GM12892 (cell line): Measurements from ENCODE around the gene ZBTB7A.

Source experiments
- DNase-seq: peaks from one replicate; pipeline ENCODE4 v3.0.0; 2011; ENCODE audit not compliant: insufficient read length
- FAIRE-seq: peaks from 2 replicates; lab custom pipeline; 2011; peaks lifted over from hg19 to GRCh38; lab: Jason Lieb, UNC
- POLR2A ChIP-seq: IDR thresholded peaks from 2 replicates; pipeline ENCODE4 v1.6.1; 2011; ENCODE audit warnings: low read depth, low read length, control low read depth
- POLR2AphosphoS5 ChIP-seq: IDR thresholded peaks from 2 replicates; pipeline ENCODE4 v1.6.1; 2011; ENCODE audit warnings: low read depth, low read length, control low read depth
- TAF1 ChIP-seq: IDR thresholded peaks from 2 replicates; pipeline ENCODE4 v1.6.1; 2011; ENCODE audit warnings: low read depth, mild to moderate bottlenecking, control low read depth, low read length, borderline replicate concordance

The ZBTB7A gene

DNA sequence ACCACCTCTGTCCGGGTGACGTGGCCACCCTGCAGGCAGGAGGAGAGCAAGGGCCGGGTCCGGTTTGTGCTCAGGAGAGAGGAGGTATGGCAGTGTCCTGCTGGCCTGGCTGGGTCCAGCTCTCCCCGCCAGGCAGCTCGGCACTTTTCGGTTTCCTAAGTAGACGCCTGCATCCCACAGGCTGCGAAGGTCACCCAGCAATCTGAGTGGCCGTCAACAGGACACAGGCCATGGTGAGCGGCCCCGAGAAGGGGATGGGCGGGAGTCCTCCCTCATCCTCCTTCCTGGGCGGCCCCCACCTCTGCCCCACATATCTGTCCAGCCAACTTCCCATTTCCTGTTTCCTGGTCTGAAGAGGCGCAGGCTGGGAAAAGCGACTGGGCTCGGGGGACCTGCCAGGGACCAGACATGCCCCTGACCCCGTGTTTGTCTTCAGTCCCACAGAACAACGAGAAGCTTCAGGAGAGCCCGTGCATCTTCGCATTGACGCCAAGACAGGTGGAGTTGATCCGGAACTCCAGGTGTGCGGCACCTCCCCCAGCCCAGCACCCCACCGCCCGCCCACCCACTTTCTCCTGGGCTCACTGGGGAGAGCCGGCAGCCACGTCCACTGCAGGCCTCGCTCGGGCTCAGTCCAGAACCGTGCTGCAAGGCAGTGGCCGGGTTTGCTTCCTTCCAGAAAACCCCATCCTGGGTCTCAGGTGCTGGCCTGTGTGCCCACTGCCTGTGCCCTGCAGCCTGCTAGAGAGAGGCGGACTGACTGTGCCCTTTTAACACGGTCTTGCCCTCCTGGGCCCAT is 42.9 kb downstream of the ZBTB7A start:
- DNase-seq = no peak
- no peak for TF ChIP-seq POLR2AphosphoS5
- TF ChIP-seq POLR2A = no peak
- no peak for TF ChIP-seq TAF1
- FAIRE-seq = no peak

DNA sequence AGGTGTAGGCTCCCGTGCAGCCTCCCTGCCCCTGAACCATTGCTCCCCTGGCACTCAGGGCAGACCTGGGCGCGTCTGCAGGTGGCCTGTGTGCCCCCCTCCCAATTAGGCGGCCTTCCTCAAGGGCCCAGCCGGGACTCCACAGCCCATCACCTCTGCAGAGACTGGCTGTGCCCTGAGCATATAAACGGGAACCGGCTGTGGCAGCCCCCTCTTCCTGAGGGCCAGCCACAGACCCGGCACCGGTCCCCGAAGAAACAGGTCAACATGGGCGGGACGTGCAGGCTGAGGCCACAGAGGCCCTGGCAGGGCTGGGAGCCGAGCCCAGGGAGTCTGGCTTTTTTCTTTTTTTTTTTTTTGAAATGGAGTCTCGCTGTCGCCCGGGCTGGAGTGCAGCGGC is 47.1 kb downstream of the ZBTB7A start:
- FAIRE-seq = no peak
- no peak for TF ChIP-seq POLR2A
- TF ChIP-seq POLR2AphosphoS5 = no peak
- TF ChIP-seq TAF1 = no peak
- no peak for DNase-seq

DNA sequence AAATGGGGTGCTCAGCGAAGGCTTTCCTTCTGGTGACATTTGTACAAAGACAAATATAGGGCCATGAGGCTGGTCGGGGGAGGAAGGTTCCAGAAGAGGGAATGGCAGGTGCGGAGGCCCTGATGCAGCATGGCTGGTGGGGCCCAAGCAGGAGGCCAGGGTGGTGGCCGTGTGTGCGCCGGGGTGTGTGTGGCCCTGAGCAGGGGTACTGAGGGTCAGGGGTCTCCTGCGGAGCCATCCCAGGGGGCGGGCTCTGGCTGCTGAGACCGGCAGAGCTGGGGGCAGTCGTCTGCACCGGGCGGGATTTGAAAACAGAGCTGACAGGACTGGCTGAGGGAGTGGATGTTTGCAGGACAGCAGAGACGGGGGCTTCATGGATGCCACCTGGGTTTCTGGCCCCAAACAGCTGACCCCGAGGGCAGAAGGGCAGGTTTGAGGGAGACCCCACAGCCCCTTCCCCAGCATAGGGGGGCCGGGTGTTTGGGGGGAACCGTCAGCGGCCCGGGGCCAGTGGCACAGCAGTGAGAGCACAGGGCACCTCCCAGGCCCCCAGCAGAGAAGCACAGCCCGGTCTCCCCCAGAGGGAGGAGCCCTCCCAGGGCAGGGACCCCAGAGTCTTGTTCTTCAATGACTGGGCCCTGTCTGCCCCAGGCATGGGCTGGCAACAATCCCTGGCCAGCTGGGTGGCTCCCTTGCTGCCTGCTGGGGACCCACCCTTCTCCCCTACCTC is 47.8 kb downstream of the ZBTB7A start:
- TF ChIP-seq POLR2A = no peak
- TF ChIP-seq TAF1 = no peak
- TF ChIP-seq POLR2AphosphoS5 = no peak
- FAIRE-seq (no peak), DNase-seq (no peak)

DNA sequence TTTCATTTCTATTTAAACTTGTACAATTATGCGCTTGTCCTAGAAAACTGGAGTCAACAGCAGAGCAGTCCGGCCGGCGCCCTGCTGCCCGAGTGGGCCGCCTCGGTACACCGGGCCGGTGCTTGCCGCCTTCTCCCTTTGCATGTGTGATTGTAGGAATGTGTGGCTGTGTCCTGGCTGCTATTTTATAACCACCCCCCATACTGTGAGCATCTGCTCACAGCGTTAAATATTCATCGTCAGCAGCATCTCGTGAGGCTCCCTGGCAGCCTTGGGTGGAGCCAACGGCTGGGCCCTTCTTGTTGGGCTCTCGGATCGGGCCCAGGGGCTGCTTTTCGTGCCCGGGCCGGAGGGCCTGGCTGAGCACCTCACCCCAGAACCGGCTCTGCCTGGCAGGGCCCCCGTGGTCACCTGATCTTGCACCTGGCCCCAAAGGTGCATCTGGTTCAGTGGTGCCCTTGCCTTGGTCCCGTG is 48.5 kb downstream of the ZBTB7A start:
- no peak for DNase-seq
- FAIRE-seq = no peak
- no peak for TF ChIP-seq TAF1

DNA sequence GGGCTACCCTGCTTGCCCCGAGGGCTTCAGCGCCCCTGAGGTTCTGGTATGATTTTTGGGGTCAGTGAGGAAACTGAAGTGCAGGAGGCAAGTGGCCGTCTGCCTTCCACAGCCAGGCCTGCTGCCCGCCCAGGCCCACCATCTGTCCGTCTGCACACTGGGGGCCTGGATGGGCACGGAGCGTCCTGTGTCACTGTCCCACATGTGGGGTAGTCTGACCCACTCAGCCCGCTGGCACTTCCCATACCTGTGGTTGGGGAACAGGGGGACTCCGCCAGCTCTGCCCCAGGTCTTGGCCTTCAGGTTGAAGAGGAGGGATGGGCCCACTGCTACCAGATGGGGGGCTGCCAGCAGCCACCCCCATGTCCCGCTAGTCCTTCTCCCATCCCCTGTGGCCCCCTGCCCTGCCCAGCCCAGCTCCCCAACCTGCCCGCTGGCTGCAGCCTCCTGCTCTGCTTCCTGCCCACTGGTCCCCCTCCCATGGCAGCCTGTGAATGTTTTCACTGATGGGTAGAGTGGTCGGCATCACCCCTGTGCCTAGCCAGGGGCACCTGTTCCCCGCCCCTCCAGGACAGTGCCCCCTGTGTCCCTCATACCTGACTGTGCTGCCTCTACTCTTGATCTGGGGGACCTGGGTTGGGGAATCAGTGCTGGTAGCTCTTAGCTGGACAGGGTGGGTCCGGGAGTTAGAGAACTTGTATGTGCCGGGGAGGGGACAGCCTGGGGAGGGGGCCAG is 49.6 kb downstream of the ZBTB7A start:
- TF ChIP-seq POLR2AphosphoS5 = no peak
- no peak for FAIRE-seq
- DNase-seq = no peak

DNA sequence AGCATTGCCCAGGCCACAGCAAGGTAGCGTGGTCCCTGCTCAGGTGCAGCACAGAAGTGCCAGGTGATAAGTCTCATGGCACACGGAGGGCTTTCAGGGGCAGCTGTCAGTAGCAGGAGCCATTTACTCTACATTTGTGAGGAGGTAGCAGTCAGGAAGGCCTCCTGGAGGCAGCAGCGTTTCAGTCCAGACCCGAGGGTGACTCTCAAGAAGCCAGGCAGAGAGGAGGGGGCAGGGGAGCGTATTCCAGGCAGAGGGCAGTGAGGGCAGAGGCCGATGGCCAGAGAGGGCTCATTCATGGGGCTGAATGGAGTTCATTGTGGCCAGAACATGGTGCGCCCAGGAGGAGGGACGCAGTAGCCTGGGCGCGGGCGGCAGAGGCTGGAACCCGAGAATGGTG is 50.2 kb downstream of the ZBTB7A start:
- no peak for DNase-seq
- no peak for FAIRE-seq
- no peak for TF ChIP-seq POLR2A
- TF ChIP-seq TAF1 = no peak
- TF ChIP-seq POLR2AphosphoS5 = no peak

DNA sequence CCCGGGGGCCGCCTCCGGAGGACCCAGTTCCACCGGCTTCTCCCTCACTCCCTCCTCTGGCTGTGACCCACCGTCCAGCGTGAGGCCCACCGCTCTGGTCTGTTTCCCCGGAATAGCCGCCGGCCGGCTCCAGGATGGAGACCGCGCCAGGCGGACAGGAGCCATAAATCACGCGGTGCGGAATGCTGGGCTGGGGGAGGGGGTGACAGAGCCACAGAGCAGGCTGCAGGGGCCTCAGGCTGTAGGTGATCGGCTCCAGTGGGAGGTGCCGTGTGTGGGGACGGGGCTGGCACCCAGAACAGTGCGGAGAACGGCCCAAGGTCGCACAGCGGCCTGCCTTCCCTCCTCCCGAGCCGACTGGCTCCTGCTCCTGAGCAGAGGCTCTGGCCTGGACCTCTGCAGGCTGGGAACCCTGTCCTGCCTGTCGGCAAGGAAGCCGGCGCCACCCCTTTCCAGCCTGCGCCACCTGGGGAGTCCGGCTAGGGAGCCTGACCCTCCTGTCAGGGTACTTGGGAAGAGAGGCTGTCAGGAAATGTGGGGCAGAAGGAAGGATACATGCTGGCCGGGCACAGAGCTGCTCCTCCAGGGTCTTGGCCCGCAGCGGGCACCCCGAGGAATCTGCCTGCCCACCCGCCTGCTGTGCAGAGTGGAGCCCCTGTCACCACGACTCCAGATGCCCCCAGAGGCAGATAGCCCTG is 50.8 kb downstream of the ZBTB7A start:
- DNase-seq (no peak), FAIRE-seq (no peak)
- no peak for TF ChIP-seq POLR2AphosphoS5
- no peak for TF ChIP-seq POLR2A
- TF ChIP-seq TAF1 = no peak

DNA sequence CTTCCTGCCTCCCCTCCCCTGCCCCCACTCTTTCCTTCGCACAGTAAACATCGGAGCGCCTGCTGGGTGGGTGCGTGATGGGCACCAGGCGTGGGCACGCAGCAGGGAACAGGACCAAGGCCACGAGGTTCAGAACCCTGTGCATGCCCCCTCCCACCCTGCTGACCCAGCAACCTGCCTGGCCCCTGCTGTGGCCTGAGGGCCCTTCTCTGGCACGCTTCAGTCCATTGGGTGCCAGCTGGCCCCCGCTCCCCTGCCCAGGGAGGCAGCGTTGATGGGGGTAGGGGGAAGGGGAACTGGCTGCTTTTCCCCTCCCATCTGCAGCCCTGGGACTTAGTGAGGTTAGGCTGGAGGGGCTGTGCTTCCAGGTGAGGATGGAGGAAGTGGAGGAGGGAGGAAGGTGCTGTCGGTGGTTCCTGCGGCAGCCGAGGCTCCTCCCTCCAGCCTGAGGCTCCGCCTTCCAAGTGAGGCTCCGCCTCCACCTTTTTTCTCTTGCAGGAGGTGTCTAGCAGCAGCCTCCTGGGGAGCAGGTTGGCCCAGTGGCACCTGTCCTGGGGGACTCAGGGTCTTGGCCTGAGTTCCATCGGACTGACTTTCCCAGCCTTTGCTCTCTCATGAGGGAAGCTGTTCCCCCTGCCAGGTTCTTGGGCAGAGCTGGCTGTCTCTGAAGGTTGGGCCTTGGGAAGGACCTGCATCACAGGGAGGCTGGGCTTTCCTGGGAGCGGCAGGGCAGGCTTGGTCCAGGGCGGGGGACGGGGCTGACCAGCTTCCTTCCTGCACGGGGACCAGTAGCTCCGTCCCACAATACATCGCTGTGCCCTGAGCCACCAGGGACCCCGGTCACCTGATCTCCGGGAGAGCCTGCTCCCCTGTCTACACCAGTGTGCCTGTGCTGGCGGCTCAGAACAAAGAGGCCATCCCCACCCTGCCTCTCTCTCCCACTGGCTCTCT is 51.9 kb downstream of the ZBTB7A start:
- TF ChIP-seq POLR2A (no peak), POLR2AphosphoS5 (no peak), TAF1 (no peak)
- FAIRE-seq = no peak
- no peak for DNase-seq

DNA sequence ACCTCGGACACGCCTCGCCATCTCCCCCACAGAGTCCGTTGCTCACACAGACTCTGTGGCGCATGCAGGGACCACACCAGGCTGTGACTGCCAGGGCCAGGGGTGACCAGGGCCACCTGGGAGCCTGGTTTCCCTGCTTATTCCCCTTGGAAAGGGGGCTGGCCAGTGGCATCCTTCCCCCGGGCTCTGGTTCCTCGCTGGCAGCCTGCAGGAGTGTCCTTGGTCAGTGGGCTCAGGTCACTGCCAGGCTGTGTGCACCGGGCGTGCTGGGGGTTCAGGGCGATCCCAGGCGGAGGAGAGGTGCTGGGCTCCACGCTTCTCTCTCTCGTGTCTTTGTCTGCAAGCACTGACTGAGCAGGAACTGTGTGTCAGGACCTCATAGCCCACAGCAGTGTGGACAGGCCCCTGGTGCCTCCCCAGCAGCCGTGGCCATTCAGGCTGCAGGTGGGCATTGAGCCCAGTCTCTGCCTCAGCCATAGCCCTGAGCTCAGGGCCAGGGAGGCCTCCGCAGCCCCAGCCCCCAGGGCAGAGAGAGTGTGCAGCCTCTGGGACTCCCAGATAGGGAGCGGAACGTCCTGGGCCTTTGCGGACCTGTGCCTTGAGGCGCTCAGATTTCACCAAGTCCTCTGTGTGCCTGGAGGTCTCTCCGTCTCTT is 52.7 kb downstream of the ZBTB7A start:
- TF ChIP-seq POLR2AphosphoS5 (no peak), POLR2A (no peak), TAF1 (no peak)
- FAIRE-seq = no peak
- no peak for DNase-seq
